Esophagus squamous epithelium (tissue), 4 donors: ENCODE measurements around the gene CDHR3.

Experiments
- CTCF ChIP-seq, 6 experiments: fragments of 450-650 bp in 4 of 6; fragments of 200-600 bp in 2 of 6; sonication (generic) in 2 of 6; IDR thresholded peaks; one replicate each; pipeline ENCODE4 v1.5.1; 2016 to 2019; ENCODE audit warnings: antibody characterized with exemption in 6 of 6, mild to moderate bottlenecking in 4 of 6, moderate library complexity in 4 of 6
- POLR2A ChIP-seq, 4 donors: fragments of 450-650 bp; IDR thresholded peaks; one replicate each; pipeline ENCODE4 v1.6.1; 2017; ENCODE audit warnings: antibody characterized with exemption in 4 of 4, mild to moderate bottlenecking in 4 of 4, moderate library complexity in 3 of 4

GRCh38 chr7:106064771-106065574, 101.9 kb downstream of the CDHR3 start:
- TF ChIP-seq CTCF (IDR thresholded peaks at IDR 0.05): peak in 1 of 6 experiments; percentile 15
- TF ChIP-seq POLR2A (IDR thresholded peaks at IDR 0.05): peak in 2 of 4 donors; percentile 38 to 42
